OCI-LY7 (cell line): ENCODE results near the gene STRADA. TPM values are rescaled to one million over a fixed set of nuclear protein-coding genes. Genes with fewer than 3 reads are reported as not detected.

ENCODE experiments used
- BruUV-seq: library from RNA; stranded (reverse); fragments of 400-500 nt; replicated peaks from 2 replicates; lab custom pipeline; 2021; lab: Mats Ljungman, UMichigan
- CTCF ChIA-PET: fragments of 300-600 bp; sonication (Branson Sonifier 250); formaldehyde crosslinking; loops from one replicate; lab custom pipeline; 2022; ENCODE audit warnings: antibody characterized with exemption; ENCODE audit not compliant: unreplicated experiment; lab: Charles Lee
- POLR2A ChIA-PET: fragments of 300-600 bp; sonication (Branson Sonifier 250); formaldehyde crosslinking; loops from one replicate; lab custom pipeline; 2022; ENCODE audit warnings: antibody characterized with exemption; lab: Charles Lee
- DNase-seq: peaks from one replicate; pipeline ENCODE4 v3.0.0-alpha.2; 2015; ENCODE audit warnings: low spot score
- H2AFZ ChIP-seq: fragments of 200-600 bp; sonication (generic), shearing (Covaris generic); 2 replicates; pipeline ENCODE4 v1.6.1; 2014; ENCODE audit warnings: mild to moderate bottlenecking, antibody characterized with exemption, low read length, moderate library complexity
- H3K27ac ChIP-seq: fragments of 200-600 bp; sonication (generic); 2 replicates; pipeline ENCODE4 v1.5.1; 2014; ENCODE audit warnings: mixed run types, low read depth, mild to moderate bottlenecking, moderate library complexity, low read length, inconsistent platforms; ENCODE audit not compliant: poor library complexity, severe bottlenecking
- H3K36me3 ChIP-seq: fragments of 200-600 bp; sonication (generic); 2 replicates; pipeline ENCODE4 v1.6.1; 2014; ENCODE audit warnings: mild to moderate bottlenecking, antibody characterized with exemption, low read length, moderate library complexity, mixed read lengths; ENCODE audit not compliant: insufficient read depth
- H3K4me1 ChIP-seq: fragments of 200-600 bp; sonication (generic); 2 replicates; pipeline ENCODE4 v1.5.1; 2014; ENCODE audit warnings: mild to moderate bottlenecking, low read length; ENCODE audit not compliant: insufficient read depth, poor library complexity, severe bottlenecking
- H3K4me2 ChIP-seq: fragments of 200-600 bp; sonication (generic); 2 replicates; pipeline ENCODE4 v1.6.1; 2014; ENCODE audit warnings: mild to moderate bottlenecking, low read length
- H3K4me3 ChIP-seq: fragments of 200-600 bp; sonication (generic); 2 replicates; pipeline ENCODE4 v1.5.1; 2014; ENCODE audit warnings: mild to moderate bottlenecking, low read depth, low read length; ENCODE audit not compliant: poor library complexity, severe bottlenecking
- H3K79me2 ChIP-seq: fragments of 200-600 bp; sonication (generic); 2 replicates; pipeline ENCODE4 v1.6.1; 2016; ENCODE audit warnings: low read depth, mild to moderate bottlenecking, low read length, moderate library complexity, mixed read lengths; ENCODE audit not compliant: insufficient read depth
- H3K9me2 ChIP-seq: fragments of 200-600 bp; sonication (generic); 2 replicates; pipeline ENCODE4 v1.6.1; 2016; ENCODE audit warnings: mild to moderate bottlenecking, low read length, mixed read lengths; ENCODE audit not compliant: insufficient read depth
- H3K9me3 ChIP-seq: fragments of 200-600 bp; sonication (generic); 2 replicates; pipeline ENCODE4 v1.6.1; 2014; ENCODE audit warnings: mild to moderate bottlenecking, mixed run types, low read length, mixed read lengths
- H4K20me1 ChIP-seq: fragments of 200-600 bp; sonication (generic); 2 replicates; pipeline ENCODE4 v1.6.1; 2014; ENCODE audit warnings: mild to moderate bottlenecking, antibody characterized with exemption, low read length, moderate library complexity, mixed read lengths; ENCODE audit not compliant: insufficient read depth
- EZH2phosphoT487 ChIP-seq: fragments of 200-600 bp; sonication (generic); IDR thresholded peaks from 2 replicates; pipeline ENCODE4 v1.6.1; 2018; ENCODE audit warnings: low read depth, borderline replicate concordance, mild to moderate bottlenecking, mixed run types, antibody characterized with exemption, low read length, moderate library complexity, mixed read lengths
- intact Hi-C: fragments of 100-400 bp; cut with micrococcal nuclease; formaldehyde crosslinking; loops from one replicate; pipeline ENCODE4 v1.10.0; 2022; ENCODE audit not compliant: unreplicated experiment
- total RNA-seq, 2 experiments: library from RNA; depleted of rRNA in 1 of 2; stranded (reverse); fragments of >200 nt in 1 of 2; shearing (Covaris generic) in 1 of 2; gene quantifications; 2 replicates each; pipeline ENCODE4 v1.2.3, GENCODE V29; 2014 to 2022
- TF ChIP-seq, protein P1 (sequence below): fragments of 200-600 bp; sonication (generic); conservative IDR thresholded peaks from 2 replicates; pipeline ENCODE4 v1.5.1; 2014; ENCODE audit warnings: mild to moderate bottlenecking, antibody characterized with exemption, low read length, moderate library complexity, mixed read lengths

Gene STRADA
- total RNA-seq, 2 experiments from 2014 or later = 31.9 to 68.0 TPM

DNA sequence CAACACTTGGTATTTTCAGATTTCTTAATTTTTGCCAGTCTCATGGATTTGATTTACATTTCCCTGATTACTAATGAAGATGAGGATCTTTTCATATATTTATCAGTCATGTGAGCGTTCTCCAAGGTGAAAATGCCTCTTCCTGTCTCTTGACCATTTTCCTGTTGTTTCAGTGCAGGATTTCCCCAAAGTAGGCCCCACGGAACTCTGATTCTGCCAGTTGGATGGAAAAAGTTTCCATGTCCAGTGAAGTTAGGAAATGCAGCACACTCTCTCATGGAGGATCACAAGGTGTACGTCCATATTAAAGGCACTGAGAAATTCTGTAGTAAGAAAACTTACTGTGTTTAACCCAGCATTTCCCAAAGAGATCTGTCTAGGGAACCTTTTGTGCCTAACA, 25.2 kb downstream of the STRADA start:
- Histone ChIP-seq H2AFZ (no peak overlapping the region), H4K20me1 (no peaks in the 10 kb centered on the region), H3K9me3 (no peaks in the 10 kb centered on the region), H3K4me1 (no peaks in the 10 kb centered on the region), H3K4me2 (no peak overlapping the region), H3K4me3 (no peak overlapping the region), H3K9me2 (no peaks in the 10 kb centered on the region), H3K27ac (no peak overlapping the region), H3K36me3 (peaks cover 40% of the 10 kb centered on the region), H3K79me2 (no peaks in the 10 kb centered on the region)
- BruUV-seq = no TSS peak
- no peak for DNase-seq
- intact Hi-C loops = no loop called here
- POLR2A ChIA-PET = interaction anchor here (1.4 kb wide), 1 partner anchor 18 kb away, joined by 3 read pairs; no protein-coding TSS in a partner anchor
- CTCF ChIA-PET = no interaction called here
- TF ChIP-seq EZH2phosphoT487 = no peak
- TF ChIP-seq, protein P1, sequence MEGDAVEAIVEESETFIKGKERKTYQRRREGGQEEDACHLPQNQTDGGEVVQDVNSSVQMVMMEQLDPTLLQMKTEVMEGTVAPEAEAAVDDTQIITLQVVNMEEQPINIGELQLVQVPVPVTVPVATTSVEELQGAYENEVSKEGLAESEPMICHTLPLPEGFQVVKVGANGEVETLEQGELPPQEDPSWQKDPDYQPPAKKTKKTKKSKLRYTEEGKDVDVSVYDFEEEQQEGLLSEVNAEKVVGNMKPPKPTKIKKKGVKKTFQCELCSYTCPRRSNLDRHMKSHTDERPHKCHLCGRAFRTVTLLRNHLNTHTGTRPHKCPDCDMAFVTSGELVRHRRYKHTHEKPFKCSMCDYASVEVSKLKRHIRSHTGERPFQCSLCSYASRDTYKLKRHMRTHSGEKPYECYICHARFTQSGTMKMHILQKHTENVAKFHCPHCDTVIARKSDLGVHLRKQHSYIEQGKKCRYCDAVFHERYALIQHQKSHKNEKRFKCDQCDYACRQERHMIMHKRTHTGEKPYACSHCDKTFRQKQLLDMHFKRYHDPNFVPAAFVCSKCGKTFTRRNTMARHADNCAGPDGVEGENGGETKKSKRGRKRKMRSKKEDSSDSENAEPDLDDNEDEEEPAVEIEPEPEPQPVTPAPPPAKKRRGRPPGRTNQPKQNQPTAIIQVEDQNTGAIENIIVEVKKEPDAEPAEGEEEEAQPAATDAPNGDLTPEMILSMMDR = no peak

DNA sequence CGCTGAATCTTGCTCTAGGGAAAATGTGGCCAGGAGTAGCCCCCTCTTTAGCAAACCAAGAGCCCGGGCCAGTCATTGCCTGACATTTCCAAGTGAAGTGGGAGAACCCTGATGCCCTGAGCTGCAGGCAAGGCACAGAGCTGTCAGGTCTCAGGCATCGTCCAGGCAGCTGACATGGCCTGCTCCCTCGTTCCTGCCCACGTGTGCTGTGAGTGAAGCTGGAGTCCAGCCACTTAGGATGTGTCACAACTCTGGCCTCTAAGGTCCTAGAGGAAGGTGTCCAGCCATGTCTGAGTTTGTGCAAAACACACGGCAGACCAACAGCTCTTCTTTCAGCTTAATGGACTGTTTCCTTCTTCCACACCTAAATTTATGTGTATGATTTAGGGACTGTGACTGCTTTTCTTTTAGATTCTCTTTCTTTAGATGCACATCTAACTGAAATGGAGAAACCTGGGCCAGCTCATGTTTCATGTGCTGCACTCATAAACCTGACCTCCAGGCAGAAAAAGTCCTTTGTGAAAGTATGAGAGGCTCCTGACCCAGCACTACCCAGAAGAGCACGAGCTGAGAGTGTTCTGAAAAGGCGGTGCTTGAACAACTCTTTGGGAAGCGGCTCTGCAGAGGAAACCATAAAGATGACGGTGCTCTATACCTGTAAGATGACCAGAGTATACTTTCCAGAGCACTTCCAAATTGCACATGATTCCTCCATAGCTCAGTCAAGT, 26.9 kb downstream of the STRADA start:
- ChIA-PET POLR2A (interaction anchor here (0.6 to 1.4 kb wide), 4 partner anchors 12 to 71 kb away, joined by 3 read pairs; no protein-coding TSS in a partner anchor), CTCF (no interaction called here)
- Histone ChIP-seq H2AFZ (no peak overlapping the region), H3K4me1 (no peaks in the 10 kb centered on the region), H3K27ac (no peak overlapping the region), H3K9me2 (no peaks in the 10 kb centered on the region), H3K36me3 (peaks cover 56% of the 10 kb centered on the region), H3K4me3 (no peak overlapping the region), H3K79me2 (no peaks in the 10 kb centered on the region), H3K4me2 (no peak overlapping the region), H4K20me1 (no peaks in the 10 kb centered on the region), H3K9me3 (no peaks in the 10 kb centered on the region)
- intact Hi-C loops = no loop called here
- BruUV-seq = no TSS peak
- no peak for TF ChIP-seq EZH2phosphoT487
- TF ChIP-seq, protein P1 = no peak
- DNase-seq = no peak

- no peak overlapping the region for H3K27ac ChIP-seq
- no peaks in the 10 kb centered on the region for H3K9me2 ChIP-seq
- intact Hi-C loops = no loop called here
- no TSS peak for BruUV-seq
- no peak overlapping the region for H2AFZ ChIP-seq
- CTCF ChIA-PET = no interaction called here
- peaks cover 26% of the 10 kb centered on the region for H3K4me1 ChIP-seq
- no peaks in the 10 kb centered on the region for H4K20me1 ChIP-seq
- no peaks in the 10 kb centered on the region for H3K9me3 ChIP-seq
- TF ChIP-seq, protein P1 = no peak
- TF ChIP-seq EZH2phosphoT487 = no peak
- no peak overlapping the region for H3K4me2 ChIP-seq
- DNase-seq = no peak
- no peak overlapping the region for H3K4me3 ChIP-seq
- H3K36me3 ChIP-seq = peaks cover 88% of the 10 kb centered on the region
- POLR2A ChIA-PET = no interaction called here
- no peaks in the 10 kb centered on the region for H3K79me2 ChIP-seq
Measured at GRCh38 chr17:63709110-63709509, 32.5 kb downstream of the STRADA start.
